Activated CD8-positive, alpha-beta memory T cell treated with anti-CD3 and anti-CD28 coated beads for 1 hour (primary cell): Measurements from ENCODE around the gene CTNND2.
"Not testable (repeated sequence)": the region's sequence is repeated elsewhere in the genome, so short reads cannot be mapped to it uniquely, and the experiment has no call there.

Source experiments
- DNase-seq, 2 donors: peaks; one replicate each; pipeline ENCODE4 v3.0.0-alpha.2; 2020; ENCODE audit warnings: low read depth in 1 of 2; ENCODE audit errors: extremely low read depth in 1 of 2

CTNND2 gene

GRCh38 chr5:11334404-11334803 is 569.8 kb downstream of the CTNND2 start:
- DNase-seq, result no peak

GRCh38 chr5:11329679-11330078 is 574.6 kb downstream of the CTNND2 start:
- DNase-seq, result no peak

GRCh38 chr5:11324521-11325289 is 579.5 kb downstream of the CTNND2 start:
- no peak for DNase-seq

- no peak for DNase-seq
Measured at GRCh38 chr5:11323761-11324160, 580.5 kb downstream of the CTNND2 start.

- no peak for DNase-seq
Measured at GRCh38 chr5:11322133-11322532, 582.1 kb downstream of the CTNND2 start.

GRCh38 chr5:11319836-11320580 is 584.2 kb downstream of the CTNND2 start:
- no peak for DNase-seq

- DNase-seq, result not testable (repeated sequence)
Measured at GRCh38 chr5:11313694-11314093, 590.6 kb downstream of the CTNND2 start.

GRCh38 chr5:11311731-11312130 is 592.5 kb downstream of the CTNND2 start:
- no peak for DNase-seq

- no peak for DNase-seq
Measured at GRCh38 chr5:11311272-11311671, 593.0 kb downstream of the CTNND2 start.

GRCh38 chr5:11310158-11310557 is 594.1 kb downstream of the CTNND2 start:
- no peak for DNase-seq

- no peak for DNase-seq
Measured at GRCh38 chr5:11306365-11306764, 597.9 kb downstream of the CTNND2 start.

- DNase-seq, result no peak
Measured at GRCh38 chr5:11305245-11305644, 599.0 kb downstream of the CTNND2 start.

GRCh38 chr5:11304641-11305040 is 599.6 kb downstream of the CTNND2 start:
- no peak for DNase-seq

- DNase-seq, result no peak
Measured at GRCh38 chr5:11302663-11303062, 601.6 kb downstream of the CTNND2 start.

- DNase-seq, result no peak
Measured at GRCh38 chr5:11301171-11301570, 603.1 kb downstream of the CTNND2 start.

- no peak for DNase-seq
Measured at GRCh38 chr5:11300736-11301135, 603.5 kb downstream of the CTNND2 start.

GRCh38 chr5:11298877-11299276 is 605.4 kb downstream of the CTNND2 start:
- no peak for DNase-seq

- no peak for DNase-seq
Measured at GRCh38 chr5:11293523-11293922, 610.7 kb downstream of the CTNND2 start.

- DNase-seq, result no peak
Measured at GRCh38 chr5:11292648-11293356, 611.4 kb downstream of the CTNND2 start.

- no peak for DNase-seq
Measured at GRCh38 chr5:11289733-11290132, 614.5 kb downstream of the CTNND2 start.

- no peak for DNase-seq
Measured at GRCh38 chr5:11289208-11289607, 615.0 kb downstream of the CTNND2 start.

GRCh38 chr5:11281842-11282241 is 622.4 kb downstream of the CTNND2 start:
- DNase-seq, result no peak
